Left ventricle myocardium inferior (tissue), 1 donor: ENCODE results near the gene TIPRL. TPM values are rescaled to one million over a fixed set of nuclear protein-coding genes. Genes with fewer than 3 reads are reported as not detected.

Experiments
- DNase-seq: peaks from one replicate; pipeline ENCODE4 v3.0.0-alpha.2; 2020
- H3K27ac ChIP-seq: fragments of 200-600 bp; replicated peaks from 2 replicates; pipeline ENCODE4 v1.8.0; 2021
- H3K27me3 ChIP-seq: fragments of 200-600 bp; 2 replicates; pipeline ENCODE4 v1.8.0; 2021; ENCODE audit warnings: low read depth
- H3K36me3 ChIP-seq: fragments of 200-600 bp; 2 replicates; pipeline ENCODE4 v1.8.0; 2021
- H3K4me1 ChIP-seq: fragments of 200-600 bp; 2 replicates; pipeline ENCODE4 v1.8.0; 2021
- H3K4me3 ChIP-seq: fragments of 200-600 bp; 2 replicates; pipeline ENCODE4 v1.8.0; 2021; ENCODE audit warnings: mild to moderate bottlenecking, moderate library complexity
- H3K9me3 ChIP-seq: fragments of 200-600 bp; replicated peaks from 2 replicates; pipeline ENCODE4 v1.8.0; 2021
- intact Hi-C: fragments of 100-400 bp; cut with micrococcal nuclease; formaldehyde crosslinking; loops from one replicate; pipeline ENCODE4 v1.11.0; 2022
- long read RNA-seq: library from polyadenylated mRNA; unstranded; transcript quantifications from one replicate; pipeline ENCODE4 v2.0.0, GENCODE V29; 2021
- total RNA-seq: library from RNA; stranded (reverse); fragmentation: NEBNext Ultra II Directional; extraction: Animal tissue kit (Norgen Biotek cat#: 25700); gene quantifications from one replicate; pipeline ENCODE4 v1.2.1, GENCODE V29; 2021
- TF ChIP-seq, protein P1 (sequence below): fragments of 200-600 bp; IDR thresholded peaks from 2 replicates; pipeline ENCODE4 v1.8.0; 2021; ENCODE audit warnings: antibody characterized with exemption, mild to moderate bottlenecking, borderline replicate concordance
- donor health status: DM: no; HTN: yes; CAD: no; lungs with severe emphysema.

The TIPRL gene
- total RNA-seq, result 28.3 TPM
- long read RNA-seq, transcript TIPRL-202 (7 exons, 3,032 nt), result major isoform, 28 of 32 reads
- long read RNA-seq, partial matches to known transcripts, result 0 of 32 reads
- long read RNA-seq, other reads (novel, unspliced or antisense), result 4 of 32 reads

DNA sequence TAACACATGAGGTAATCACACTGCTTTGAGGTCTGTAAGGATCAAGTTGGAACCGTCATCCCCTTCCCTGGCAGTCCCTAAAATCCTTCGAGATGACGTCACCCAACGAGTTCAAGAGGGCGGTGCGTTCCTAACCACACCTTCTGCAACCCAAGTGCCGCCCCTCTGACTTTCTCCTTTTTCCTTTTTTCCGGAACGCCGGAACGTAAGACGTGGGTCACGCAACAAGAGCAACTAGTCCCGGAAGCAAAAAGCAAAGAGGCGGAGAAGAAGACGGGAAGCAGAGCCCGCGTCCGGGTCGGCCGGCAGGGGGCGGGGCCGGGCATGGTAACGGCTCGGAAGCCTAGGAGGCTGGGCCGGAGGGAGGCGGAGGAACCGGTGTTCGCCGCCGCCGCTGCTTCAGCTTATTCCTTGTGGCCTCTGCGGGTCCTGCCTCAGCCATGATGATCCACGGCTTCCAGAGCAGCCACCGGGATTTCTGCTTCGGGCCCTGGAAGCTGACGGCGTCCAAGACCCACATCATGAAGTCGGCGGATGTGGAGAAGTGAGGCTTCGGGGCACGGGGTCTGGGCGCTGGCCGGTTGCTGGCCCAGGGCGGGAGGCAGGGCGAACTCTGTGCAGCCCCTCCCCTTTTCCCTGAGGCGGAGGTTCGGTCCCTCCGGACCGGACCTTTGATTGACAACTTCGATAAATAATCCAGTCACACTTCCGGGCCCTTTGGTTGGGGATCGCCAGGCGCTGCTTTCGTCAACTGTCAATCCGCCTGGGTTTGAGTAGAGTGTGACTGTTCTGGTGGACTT is at the start of gene TIPRL:
TIPRL (plus strand) TSS at position 325 of the 800 bp plus-strand sequence; CDS start at position 441, 116 bp downstream.
- intact Hi-C loops, result no loop called here
- Histone ChIP-seq H3K9me3 (no peaks in the 10 kb centered on the region), H3K27ac (peak within 1 kb of the TSS; percentile 90), H3K4me1 (peaks cover 18% of the 10 kb centered on the region), H3K27me3 (peaks cover 3% of the 10 kb centered on the region), H3K4me3 (peak within 1 kb of the TSS; percentile 75), H3K36me3 (no peaks in the 10 kb centered on the region)
- DNase-seq, result peak; percentile 96
- TF ChIP-seq, protein P1, sequence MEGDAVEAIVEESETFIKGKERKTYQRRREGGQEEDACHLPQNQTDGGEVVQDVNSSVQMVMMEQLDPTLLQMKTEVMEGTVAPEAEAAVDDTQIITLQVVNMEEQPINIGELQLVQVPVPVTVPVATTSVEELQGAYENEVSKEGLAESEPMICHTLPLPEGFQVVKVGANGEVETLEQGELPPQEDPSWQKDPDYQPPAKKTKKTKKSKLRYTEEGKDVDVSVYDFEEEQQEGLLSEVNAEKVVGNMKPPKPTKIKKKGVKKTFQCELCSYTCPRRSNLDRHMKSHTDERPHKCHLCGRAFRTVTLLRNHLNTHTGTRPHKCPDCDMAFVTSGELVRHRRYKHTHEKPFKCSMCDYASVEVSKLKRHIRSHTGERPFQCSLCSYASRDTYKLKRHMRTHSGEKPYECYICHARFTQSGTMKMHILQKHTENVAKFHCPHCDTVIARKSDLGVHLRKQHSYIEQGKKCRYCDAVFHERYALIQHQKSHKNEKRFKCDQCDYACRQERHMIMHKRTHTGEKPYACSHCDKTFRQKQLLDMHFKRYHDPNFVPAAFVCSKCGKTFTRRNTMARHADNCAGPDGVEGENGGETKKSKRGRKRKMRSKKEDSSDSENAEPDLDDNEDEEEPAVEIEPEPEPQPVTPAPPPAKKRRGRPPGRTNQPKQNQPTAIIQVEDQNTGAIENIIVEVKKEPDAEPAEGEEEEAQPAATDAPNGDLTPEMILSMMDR, result peak; percentile 79

DNA sequence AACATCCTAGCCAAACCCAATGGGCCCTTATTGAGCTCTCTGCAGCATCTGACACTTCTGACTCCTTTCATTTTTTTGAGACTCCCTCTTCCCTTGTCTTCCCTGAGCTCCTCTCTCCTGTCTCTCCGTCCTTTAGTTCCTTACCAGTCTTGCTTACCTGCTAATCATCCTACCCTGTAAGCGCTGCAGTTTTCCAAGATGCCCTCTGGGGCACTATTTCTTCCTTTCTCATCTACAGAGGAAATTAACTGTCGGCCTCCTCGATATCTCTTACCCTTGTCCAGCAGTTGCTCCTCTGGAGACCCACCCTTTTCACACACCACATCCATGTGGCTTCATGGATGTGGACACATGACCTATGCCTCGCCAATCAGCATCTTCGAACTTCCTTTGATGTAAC is 48.8 kb upstream of the TIPRL start:
- no peak overlapping the region for H3K27ac ChIP-seq
- H3K4me3 ChIP-seq, result no peak overlapping the region
- H3K27me3 ChIP-seq, result peaks cover 18% of the 10 kb centered on the region
- intact Hi-C loops, result no loop called here
- no peaks in the 10 kb centered on the region for H3K9me3 ChIP-seq
- no peaks in the 10 kb centered on the region for H3K36me3 ChIP-seq
- TF ChIP-seq, protein P1, result no peak
- no peak for DNase-seq
- no peaks in the 10 kb centered on the region for H3K4me1 ChIP-seq

DNA sequence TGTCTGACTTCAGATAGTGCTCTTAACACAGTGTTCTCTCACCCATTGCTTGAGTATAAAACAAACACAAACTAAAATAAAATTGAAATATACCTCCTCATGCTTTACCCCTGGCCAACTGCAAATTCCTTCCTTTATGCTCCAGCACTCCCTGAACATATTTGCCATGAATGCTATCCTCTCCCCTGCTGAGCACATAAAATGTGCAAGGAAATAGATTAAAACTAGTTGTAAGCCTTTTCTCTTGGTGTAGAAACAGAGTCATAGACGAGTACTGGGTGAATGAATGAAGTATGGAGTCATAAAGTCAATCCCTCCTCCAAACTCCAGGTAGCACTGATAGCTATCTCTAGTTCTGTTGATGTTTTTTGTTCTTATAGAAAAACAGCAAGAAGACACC is 44.6 kb upstream of the TIPRL start:
- intact Hi-C loops, result no loop called here
- Histone ChIP-seq H3K4me3 (no peak overlapping the region), H3K27me3 (peaks cover 24% of the 10 kb centered on the region), H3K9me3 (no peaks in the 10 kb centered on the region), H3K36me3 (no peaks in the 10 kb centered on the region), H3K27ac (no peak overlapping the region), H3K4me1 (peaks cover 20% of the 10 kb centered on the region)
- DNase-seq, result no peak
- TF ChIP-seq, protein P1, result no peak

DNA sequence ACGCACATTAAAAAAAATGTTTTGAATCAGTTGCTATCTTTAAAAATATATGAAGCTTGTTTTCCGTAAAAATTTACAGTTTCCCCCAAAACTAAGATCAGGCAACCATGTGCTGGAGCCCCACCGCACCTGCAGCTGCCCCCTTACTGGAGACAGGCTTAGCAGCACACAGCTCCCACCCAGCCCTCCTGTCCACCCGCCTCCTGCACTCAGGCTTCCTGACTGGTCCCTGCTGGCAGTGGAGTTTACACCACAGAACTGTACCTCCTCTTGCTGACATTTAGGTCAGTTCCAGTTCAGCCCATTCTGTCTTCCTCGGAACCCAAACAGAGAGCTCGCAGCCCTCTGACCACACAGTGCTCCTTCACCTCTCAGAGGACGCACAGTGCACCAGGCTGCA is 44.1 kb upstream of the TIPRL start:
- DNase-seq, result no peak
- H3K27me3 ChIP-seq, result peaks cover 24% of the 10 kb centered on the region
- peaks cover 20% of the 10 kb centered on the region for H3K4me1 ChIP-seq
- intact Hi-C loops, result no loop called here
- H3K36me3 ChIP-seq, result no peaks in the 10 kb centered on the region
- H3K27ac ChIP-seq, result no peak overlapping the region
- no peaks in the 10 kb centered on the region for H3K9me3 ChIP-seq
- TF ChIP-seq, protein P1, result no peak
- peak overlapping the region; percentile 77 for H3K4me3 ChIP-seq

DNA sequence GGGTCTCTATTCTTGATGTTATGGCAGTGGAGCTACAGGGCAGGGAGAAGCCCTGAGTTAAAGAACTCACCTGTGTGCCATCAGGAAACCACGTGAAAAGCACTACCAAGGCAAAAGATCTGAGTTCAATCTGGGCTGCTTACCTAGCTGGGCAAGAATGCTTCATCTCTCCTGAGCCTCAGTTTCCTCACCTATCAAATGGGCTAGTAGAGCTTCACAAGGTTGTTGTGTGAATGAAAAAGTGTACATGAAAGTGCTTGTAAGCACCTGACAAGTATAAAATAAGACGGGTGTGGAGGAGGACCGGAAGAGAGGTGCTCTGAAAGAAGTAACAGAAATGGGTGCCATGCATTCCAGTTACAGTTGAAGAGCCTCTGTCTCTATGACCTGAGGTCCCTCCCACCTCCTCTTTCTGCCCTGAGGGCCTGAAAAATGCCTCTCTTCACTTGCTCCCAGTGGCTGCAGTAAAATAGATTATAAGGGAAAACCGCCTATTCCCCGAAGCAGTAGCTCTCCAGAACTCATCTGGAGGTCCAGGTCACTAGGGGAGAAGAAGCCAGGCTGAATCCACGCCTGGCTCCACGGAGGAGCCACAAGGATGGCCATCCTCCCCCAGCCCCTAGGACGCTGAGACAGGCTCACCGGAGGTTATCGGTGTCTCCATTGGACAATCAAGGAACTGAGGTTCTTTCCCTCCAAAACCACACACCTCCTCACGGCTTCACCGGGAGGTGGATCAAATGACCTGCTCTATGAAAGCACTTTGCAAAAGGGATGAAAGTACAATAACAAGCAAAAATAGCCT is 43.4 kb upstream of the TIPRL start:
- peaks cover 20% of the 10 kb centered on the region for H3K4me1 ChIP-seq
- peak overlapping the region; percentile 87 for H3K27ac ChIP-seq
- DNase-seq, result no peak
- peaks cover 24% of the 10 kb centered on the region for H3K27me3 ChIP-seq
- H3K36me3 ChIP-seq, result no peaks in the 10 kb centered on the region
- TF ChIP-seq, protein P1, result no peak
- no peaks in the 10 kb centered on the region for H3K9me3 ChIP-seq
- intact Hi-C loops, result no loop called here
- peak overlapping the region; percentile 77 for H3K4me3 ChIP-seq
